ENCODE data around the gene ISOC1.

GRCh38 chr5:129067745-129068144 is 26.8 kb upstream of the ISOC1 start:
- TF ChIP-seq POLR2A (IDR thresholded peaks at IDR 0.05): no peak
- TF ChIP-seq CTCF (IDR thresholded peaks at IDR 0.05): no peak
- TF ChIP-seq EP300 (IDR thresholded peaks at IDR 0.05): no peak
- no peak for TF ChIP-seq POLR2AphosphoS5 (IDR thresholded peaks at IDR 0.05)

All from gastroesophageal sphincter (tissue), 3 donors.